CD4-positive, alpha-beta T cell treated with Interleukin-4 for 4 hours (primary cell): ENCODE results near the gene ALOX15B.
"Not testable (repeated sequence)": the region's sequence is repeated elsewhere in the genome, so short reads cannot be mapped to it uniquely, and the experiment has no call there.

ENCODE experiments used
- DNase-seq: peaks from one replicate; pipeline ENCODE4 v3.0.0-alpha.2; 2020

The ALOX15B gene

GRCh38 chr17:8014558-8014850, 24.4 kb upstream of the ALOX15B start:
- no peak for DNase-seq

- DNase-seq: no peak
Observed at GRCh38 chr17:8015236-8015956, 23.5 kb upstream of the ALOX15B start.

GRCh38 chr17:8015957-8016631, 22.8 kb upstream of the ALOX15B start:
- no peak for DNase-seq

- DNase-seq: peak; percentile 41
Observed at GRCh38 chr17:8016632-8017424, 22.0 kb upstream of the ALOX15B start.

- DNase-seq: no peak
Observed at GRCh38 chr17:8018436-8018835, 20.4 kb upstream of the ALOX15B start.

GRCh38 chr17:8019166-8019565, 19.7 kb upstream of the ALOX15B start:
- DNase-seq: no peak

GRCh38 chr17:8019665-8020650, 18.9 kb upstream of the ALOX15B start:
- DNase-seq: no peak

GRCh38 chr17:8020776-8021564, 17.9 kb upstream of the ALOX15B start:
- no peak for DNase-seq

- no peak for DNase-seq
Observed at GRCh38 chr17:8021565-8022359, 17.1 kb upstream of the ALOX15B start.

GRCh38 chr17:8022360-8023003, 16.4 kb upstream of the ALOX15B start:
- DNase-seq: no peak

GRCh38 chr17:8024161-8024560, 14.7 kb upstream of the ALOX15B start:
- not testable (repeated sequence) for DNase-seq

GRCh38 chr17:8025176-8025911, 13.5 kb upstream of the ALOX15B start:
- no peak for DNase-seq

- DNase-seq: no peak
Observed at GRCh38 chr17:8029121-8029520, 9.7 kb upstream of the ALOX15B start.

- DNase-seq: no peak
Observed at GRCh38 chr17:8031261-8031661, 7.6 kb upstream of the ALOX15B start.

GRCh38 chr17:8031950-8032349, 6.9 kb upstream of the ALOX15B start:
- DNase-seq: no peak

GRCh38 chr17:8032442-8032841, 6.4 kb upstream of the ALOX15B start:
- no peak for DNase-seq

- DNase-seq: no peak
Observed at GRCh38 chr17:8039611-8040168, 831 bp downstream of the ALOX15B start.

GRCh38 chr17:8041249-8041928, 2.5 kb downstream of the ALOX15B start:
- DNase-seq: peak; percentile 40

GRCh38 chr17:8041979-8042378, 3.1 kb downstream of the ALOX15B start:
- no peak for DNase-seq
